ENCODE measurements around the gene ZFP36L1.

GRCh38 chr14:68810173-68811153 is 17.6 kb upstream of the ZFP36L1 start:
- no peak for TF ChIP-seq POLR2A (IDR thresholded peaks at IDR 0.05)
- TF ChIP-seq CTCF (IDR thresholded peaks at IDR 0.05), result no peak
- TF ChIP-seq POLR2AphosphoS5 (IDR thresholded peaks at IDR 0.05), result no peak
- TF ChIP-seq EP300 (IDR thresholded peaks at IDR 0.05), result no peak
